NB4 (cell line): ENCODE data around the gene PPIL6.

ENCODE experiments used
- POLR2A ChIP-seq: IDR thresholded peaks from 2 replicates; pipeline ENCODE4 v1.6.1; 2011; ENCODE audit warnings: mild to moderate bottlenecking; ENCODE audit not compliant: insufficient read length; ENCODE audit errors: extremely low read depth
- TF ChIP-seq, protein P1 (sequence below): IDR thresholded peaks from one replicate; pipeline ENCODE4 v1.5.1; 2012; ENCODE audit warnings: low read depth, low read length
- TF ChIP-seq, protein P2 (sequence below): IDR thresholded peaks from 2 replicates; pipeline ENCODE4 v1.6.1; 2011; ENCODE audit warnings: low read depth, low read length

DNA sequence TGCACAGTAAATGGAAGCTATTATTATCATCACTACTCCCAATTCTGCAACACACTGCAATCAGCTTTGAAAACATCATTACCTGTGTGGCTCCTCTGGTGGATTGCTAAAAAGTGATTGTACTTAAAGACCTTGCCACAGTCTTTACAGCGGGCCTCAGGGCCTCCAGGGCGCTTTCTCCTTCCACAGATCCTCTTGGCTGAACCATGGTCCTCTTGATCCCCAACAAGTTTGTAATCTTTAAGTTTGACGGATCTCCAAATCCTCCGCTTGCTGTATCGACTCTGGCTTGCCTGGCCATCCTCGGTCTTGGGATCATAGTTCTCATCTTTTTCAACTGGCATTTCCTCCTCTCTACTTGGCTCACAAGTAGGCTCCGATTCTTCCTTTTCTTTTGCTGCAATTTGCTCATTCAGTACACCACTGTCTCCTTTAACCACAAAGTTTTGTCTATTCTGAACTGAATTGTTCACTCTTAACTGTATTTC, 40.6 kb upstream of the PPIL6 start:
- TF ChIP-seq, protein P1, sequence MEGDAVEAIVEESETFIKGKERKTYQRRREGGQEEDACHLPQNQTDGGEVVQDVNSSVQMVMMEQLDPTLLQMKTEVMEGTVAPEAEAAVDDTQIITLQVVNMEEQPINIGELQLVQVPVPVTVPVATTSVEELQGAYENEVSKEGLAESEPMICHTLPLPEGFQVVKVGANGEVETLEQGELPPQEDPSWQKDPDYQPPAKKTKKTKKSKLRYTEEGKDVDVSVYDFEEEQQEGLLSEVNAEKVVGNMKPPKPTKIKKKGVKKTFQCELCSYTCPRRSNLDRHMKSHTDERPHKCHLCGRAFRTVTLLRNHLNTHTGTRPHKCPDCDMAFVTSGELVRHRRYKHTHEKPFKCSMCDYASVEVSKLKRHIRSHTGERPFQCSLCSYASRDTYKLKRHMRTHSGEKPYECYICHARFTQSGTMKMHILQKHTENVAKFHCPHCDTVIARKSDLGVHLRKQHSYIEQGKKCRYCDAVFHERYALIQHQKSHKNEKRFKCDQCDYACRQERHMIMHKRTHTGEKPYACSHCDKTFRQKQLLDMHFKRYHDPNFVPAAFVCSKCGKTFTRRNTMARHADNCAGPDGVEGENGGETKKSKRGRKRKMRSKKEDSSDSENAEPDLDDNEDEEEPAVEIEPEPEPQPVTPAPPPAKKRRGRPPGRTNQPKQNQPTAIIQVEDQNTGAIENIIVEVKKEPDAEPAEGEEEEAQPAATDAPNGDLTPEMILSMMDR = no peak
- TF ChIP-seq POLR2A = no peak
- TF ChIP-seq, protein P2, sequence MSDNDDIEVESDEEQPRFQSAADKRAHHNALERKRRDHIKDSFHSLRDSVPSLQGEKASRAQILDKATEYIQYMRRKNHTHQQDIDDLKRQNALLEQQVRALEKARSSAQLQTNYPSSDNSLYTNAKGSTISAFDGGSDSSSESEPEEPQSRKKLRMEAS = no peak
